H1 (cell line): Measurements from ENCODE around the gene MTAP. TPM values are rescaled to one million over a fixed set of nuclear protein-coding genes. Genes with fewer than 3 reads are reported as not detected.

Experiments used
- CTCF ChIA-PET: fragments of 300-600 bp; sonication (Branson Sonifier 250); formaldehyde crosslinking; loops from one replicate; lab custom pipeline; 2021; ENCODE audit not compliant: partially characterized antibody; lab: Charles Lee
- POLR2A ChIA-PET: fragments of 300-600 bp; sonication (Branson Sonifier 250); formaldehyde crosslinking; loops from one replicate; lab custom pipeline; 2021; ENCODE audit warnings: inconsistent platforms; ENCODE audit not compliant: partially characterized antibody; lab: Charles Lee
- DNase-seq, 2 experiments: peaks; one replicate each; pipeline versions ENCODE4 v3.0.0 to v3.0.0-alpha.2; 2010 to 2022; ENCODE audit warnings: low spot score in 2 of 2, low read depth in 1 of 2, mixed read lengths in 1 of 2
- FAIRE-seq: peaks from 2 replicates; lab custom pipeline; 2011; peaks lifted over from hg19 to GRCh38; lab: Jason Lieb, UNC
- H2AFZ ChIP-seq: 2 replicates; pipeline ENCODE4 v1.8.1; 2012; ENCODE audit warnings: low read length, inconsistent platforms
- H2AK5ac ChIP-seq: 2 replicates; pipeline ENCODE4 v1.6.1; 2013; ENCODE audit warnings: low read depth, low read length
- H2BK120ac ChIP-seq: replicated peaks from 2 replicates; pipeline ENCODE3; 2013; ENCODE audit warnings: low read depth, low read length, inconsistent platforms
- H2BK12ac ChIP-seq: 2 replicates; pipeline ENCODE4 v1.6.1; 2013; ENCODE audit warnings: low read depth, low read length
- H2BK15ac ChIP-seq: 2 replicates; pipeline ENCODE4 v1.6.1; 2013; ENCODE audit warnings: low read length
- H2BK20ac ChIP-seq: 2 replicates; pipeline ENCODE4 v1.6.1; 2013; ENCODE audit warnings: low read length
- H2BK5ac ChIP-seq: 2 replicates; pipeline ENCODE4 v1.6.1; 2013; ENCODE audit warnings: low read depth, low read length
- H3K14ac ChIP-seq: 2 replicates; pipeline ENCODE4 v1.6.1; 2013; ENCODE audit warnings: inconsistent platforms; ENCODE audit not compliant: insufficient read length
- H3K18ac ChIP-seq: 2 replicates; pipeline ENCODE4 v1.6.1; 2013; ENCODE audit warnings: low read length; ENCODE audit errors: extremely low read depth
- H3K23ac ChIP-seq: 2 replicates; pipeline ENCODE4 v1.6.1; 2013; ENCODE audit warnings: inconsistent platforms; ENCODE audit not compliant: insufficient read length
- H3K23me2 ChIP-seq: 2 replicates; pipeline ENCODE4 v1.6.1; 2013; ENCODE audit warnings: low read depth, low read length
- H3K27ac ChIP-seq: 2 replicates; pipeline ENCODE4 v1.6.1; 2011; ENCODE audit warnings: low read depth, low read length, inconsistent platforms
- H3K27me3 ChIP-seq, 4 experiments: replicated peaks in 1 of 4; 1 replicate in 1 of 4; 2 replicates in 3 of 4; pipeline versions ENCODE4 v1.6.1 to v1.8.1; 2011 to 2013; ENCODE audit warnings: low read length in 3 of 4, mild to moderate bottlenecking in 3 of 4, inconsistent platforms in 2 of 4, mixed read lengths in 2 of 4, moderate library complexity in 1 of 4; ENCODE audit not compliant: control insufficient read depth in 3 of 4, insufficient read depth in 3 of 4; ENCODE audit errors: extremely low read depth in 1 of 4
- H3K36me3 ChIP-seq, 4 experiments: 2 replicates each; pipeline versions ENCODE4 v1.6.1 to v1.8.1; 2011 to 2013; ENCODE audit warnings: mild to moderate bottlenecking in 4 of 4, low read length in 3 of 4, moderate library complexity in 2 of 4, control low read depth in 1 of 4, inconsistent platforms in 1 of 4; ENCODE audit not compliant: insufficient read depth in 4 of 4, control insufficient read depth in 2 of 4
- H3K4ac ChIP-seq: replicated peaks from 2 replicates; pipeline ENCODE3; 2013; ENCODE audit warnings: low read length, low read depth, mixed read lengths, inconsistent platforms; ENCODE audit not compliant: insufficient read length
- H3K4me1 ChIP-seq, 4 experiments: replicated peaks in 1 of 4; 1 replicate in 1 of 4; 2 replicates in 3 of 4; pipeline versions ENCODE4 v1.6.1 to v1.8.1; 2011 to 2013; ENCODE audit warnings: low read length in 3 of 4, inconsistent platforms in 2 of 4, mixed read lengths in 1 of 4; ENCODE audit not compliant: insufficient read depth in 4 of 4, control insufficient read depth in 3 of 4
- H3K4me2 ChIP-seq, 2 experiments: 2 replicates each; pipeline versions ENCODE4 v1.6.1 to v1.8.1; 2011 to 2013; ENCODE audit warnings: low read depth in 2 of 2, low read length in 2 of 2, control low read depth in 1 of 2, inconsistent platforms in 1 of 2, mild to moderate bottlenecking in 1 of 2; ENCODE audit not compliant: insufficient read depth in 1 of 2
- H3K4me3 ChIP-seq, 4 experiments: fragments of 200-600, 300-600 bp in 1 of 4; sonication (generic), shearing (Covaris generic), sonication (Bioruptor Twin) in 1 of 4; 2 replicates each; pipeline versions ENCODE4 v1.5.1 to v1.8.1; 2011 to 2016; ENCODE audit warnings: low read length in 4 of 4, low read depth in 3 of 4, control low read depth in 2 of 4, inconsistent platforms in 2 of 4, mild to moderate bottlenecking in 2 of 4, mixed read lengths in 1 of 4, moderate library complexity in 1 of 4; ENCODE audit not compliant: insufficient read depth in 2 of 4; ENCODE audit errors: extremely low read depth in 1 of 4
- H3K56ac ChIP-seq: replicated peaks from 2 replicates; pipeline ENCODE3; 2013; ENCODE audit warnings: low read depth, mild to moderate bottlenecking, mixed read lengths, low read length, inconsistent platforms; ENCODE audit not compliant: insufficient read length
- H3K79me1 ChIP-seq: 2 replicates; pipeline ENCODE4 v1.6.1; 2013; ENCODE audit warnings: low read depth, low read length, control low read depth
- H3K79me2 ChIP-seq, 2 experiments: 2 replicates each; pipeline versions ENCODE4 v1.6.1 to v1.8.1; 2012 to 2013; ENCODE audit warnings: low read length in 2 of 2, mild to moderate bottlenecking in 2 of 2, inconsistent platforms in 1 of 2; ENCODE audit not compliant: insufficient read depth in 2 of 2, control insufficient read depth in 1 of 2
- H3K9ac ChIP-seq, 4 experiments: replicated peaks in 1 of 4; 1 replicate in 1 of 4; 2 replicates in 3 of 4; pipeline versions ENCODE4 v1.6.1 to v1.8.1; 2011 to 2013; ENCODE audit warnings: low read depth in 3 of 4, low read length in 3 of 4, control low read depth in 2 of 4, mild to moderate bottlenecking in 2 of 4, moderate library complexity in 2 of 4, inconsistent platforms in 1 of 4; ENCODE audit errors: extremely low read depth in 1 of 4
- H3K9me3 ChIP-seq, 2 experiments: 2 replicates each; pipeline versions ENCODE4 v1.6.1 to v1.8.1; 2012 to 2013; ENCODE audit warnings: mild to moderate bottlenecking in 2 of 2, moderate library complexity in 2 of 2, control low read depth in 1 of 2, inconsistent platforms in 1 of 2, low read depth in 1 of 2, low read length in 1 of 2, mixed read lengths in 1 of 2; ENCODE audit not compliant: insufficient read depth in 2 of 2
- H4K20me1 ChIP-seq, 2 experiments: replicated peaks in 1 of 2; 2 replicates each; pipeline versions ENCODE3 to v1.8.1; 2011 to 2013; ENCODE audit warnings: inconsistent platforms in 2 of 2, low read length in 2 of 2, mild to moderate bottlenecking in 1 of 2; ENCODE audit not compliant: insufficient read depth in 2 of 2, control insufficient read depth in 1 of 2
- H4K5ac ChIP-seq: 2 replicates; pipeline ENCODE4 v1.6.1; 2013; ENCODE audit warnings: low read length, low read depth, mixed read lengths, inconsistent platforms; ENCODE audit not compliant: insufficient read length
- H4K8ac ChIP-seq: 2 replicates; pipeline ENCODE4 v1.8.0; 2013; ENCODE audit warnings: mild to moderate bottlenecking, moderate library complexity, low read length, inconsistent platforms; ENCODE audit not compliant: insufficient read depth; ENCODE audit errors: extremely low read depth
- H4K91ac ChIP-seq: replicated peaks from 2 replicates; pipeline ENCODE3; 2013; ENCODE audit warnings: low read length, mixed read lengths, inconsistent platforms; ENCODE audit not compliant: insufficient read length
- CREB1 ChIP-seq: IDR thresholded peaks from 2 replicates; pipeline ENCODE4 v1.6.1; 2012; ENCODE audit warnings: inconsistent platforms
- GABPA ChIP-seq: IDR thresholded peaks from 2 replicates; pipeline ENCODE4 v1.6.1; 2011; ENCODE audit warnings: mild to moderate bottlenecking, low read length, moderate library complexity, borderline replicate concordance; ENCODE audit not compliant: insufficient read depth
- HDAC2 ChIP-seq, 2 experiments: fragments of 300-600 bp in 1 of 2; sonication (generic) in 1 of 2; IDR thresholded peaks; 2 replicates each; pipeline ENCODE4 v1.6.1; 2011 to 2012; ENCODE audit warnings: low read depth in 2 of 2, low read length in 2 of 2, mild to moderate bottlenecking in 2 of 2, moderate library complexity in 2 of 2, borderline replicate concordance in 1 of 2, inconsistent platforms in 1 of 2
- JUND ChIP-seq: IDR thresholded peaks from 2 replicates; pipeline ENCODE4 v1.6.1; 2011; ENCODE audit warnings: mild to moderate bottlenecking, improper control_type of control experiment, low read length
- KDM4A ChIP-seq: IDR thresholded peaks from one replicate; pipeline ENCODE4 v1.7.1; 2012; ENCODE audit warnings: low read depth, mild to moderate bottlenecking, moderate library complexity, low read length, inconsistent platforms; ENCODE audit not compliant: severe bottlenecking
- RBBP5 ChIP-seq: IDR thresholded peaks from 2 replicates; pipeline ENCODE4 v1.7.1; 2012; ENCODE audit warnings: low read depth, mild to moderate bottlenecking, inconsistent platforms, low read length, moderate library complexity, borderline replicate concordance
- RXRA ChIP-seq: IDR thresholded peaks from 2 replicates; pipeline ENCODE4 v1.6.1; 2011; ENCODE audit warnings: low read depth, mild to moderate bottlenecking, low read length, moderate library complexity; ENCODE audit not compliant: insufficient read depth
- SAP30 ChIP-seq: fragments of 300-600 bp; sonication (generic); IDR thresholded peaks from 2 replicates; pipeline ENCODE4 v1.7.1; 2012; ENCODE audit warnings: low read length, moderate library complexity, mild to moderate bottlenecking, inconsistent platforms; ENCODE audit not compliant: insufficient read depth, insufficient replicate concordance
- SIRT6 ChIP-seq: IDR thresholded peaks from one replicate; pipeline ENCODE4 v1.7.1; 2012; ENCODE audit warnings: low read length, inconsistent platforms
- ZNF274 ChIP-seq: IDR thresholded peaks from 2 replicates; pipeline ENCODE4 v1.7.0; 2012; ENCODE audit warnings: low read length, borderline replicate concordance; ENCODE audit errors: extremely low read depth
- WGBS, 2 experiments: shearing (Covaris generic) in 1 of 2; methylation state at CpG; one replicate each; pipeline versions ENCODE4 v1.1.6 to v1.1.7; 2013 to 2015; ENCODE audit warnings: low lambda C conversion rate in 2 of 2, mixed read lengths in 2 of 2, inconsistent platforms in 1 of 2, low coverage in 1 of 2, missing lambda C conversion rate in 1 of 2; ENCODE audit not compliant: insufficient replicate concordance in 2 of 2, insufficient coverage in 1 of 2, insufficient read length in 1 of 2; ENCODE audit errors: extremely low coverage in 1 of 2, missing lambda C conversion rate in 1 of 2; 5-methylcytosine and 5-hydroxymethylcytosine counted together
- polyA plus RNA-seq, 7 experiments: library from polyadenylated mRNA; depleted of rRNA in 3 of 7; stranded (reverse) in 5 of 7; unstranded in 2 of 7; fragments of >200 nt in 5 of 7; fragments of 200-250 nt in 2 of 7; gene quantifications; 1 replicate in 5 of 7; 2 replicates in 1 of 7; 4 replicates in 1 of 7; pipeline versions ENCODE4 v1.2.1 to v1.2.3, GENCODE V29; 2011 to 2013; ENCODE audit warnings: missing spikeins in 2 of 7, mixed read lengths in 2 of 7
- total RNA-seq: library from RNA; stranded (reverse); fragmentation: NEBNext Ultra II Directional; extraction: Animal tissue kit (Norgen Biotek cat#: 25700); gene quantifications from 2 replicates; pipeline ENCODE4 v1.2.1, GENCODE V29; 2021
- TF ChIP-seq, protein P1 (sequence below), 3 experiments: IDR thresholded peaks; 1 replicate in 2 of 3; 2 replicates in 1 of 3; pipeline versions ENCODE4 v1.5.1 to v1.6.1; 2011; ENCODE audit warnings: low read length in 3 of 3, mild to moderate bottlenecking in 3 of 3, inconsistent platforms in 2 of 3, low read depth in 1 of 3, moderate library complexity in 1 of 3; ENCODE audit not compliant: insufficient read depth in 1 of 3; ENCODE audit errors: control extremely low read depth in 1 of 3

Gene MTAP
- total and polyA plus RNA-seq, 2 of the 8 experiments (the other 6 are each of a cell fraction or from before 2014, with no cell fraction given): 16.4 to 100 TPM

DNA sequence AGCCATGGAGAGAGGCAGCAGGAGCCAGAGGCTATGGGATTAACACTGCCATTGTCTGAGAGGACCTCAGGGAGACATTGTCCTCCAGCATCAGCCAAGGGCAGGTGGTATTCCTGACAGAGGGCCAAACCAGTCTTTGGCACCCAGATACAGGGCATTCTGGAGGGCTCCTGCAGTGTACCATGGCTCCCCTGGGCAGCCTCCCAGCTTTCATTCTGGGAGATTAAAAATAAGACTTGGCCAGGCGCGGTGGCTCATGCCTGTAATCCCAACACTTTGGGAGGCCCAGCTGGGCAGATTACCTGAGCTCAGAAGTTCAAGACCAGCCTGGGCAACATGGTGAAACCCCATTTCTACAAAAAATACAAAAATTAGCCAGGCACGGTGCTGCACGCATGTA lies 4.2 kb downstream of the MTAP start:
- Histone ChIP-seq H2AK5ac (no peak overlapping the region), H3K4me3 (no peak overlapping the region), H2BK20ac (no peak overlapping the region), H3K4ac (no peak overlapping the region), H3K9ac (no peak overlapping the region), H3K79me1 (peaks cover 14% of the 10 kb centered on the region), H3K14ac (no peak overlapping the region), H2BK12ac (no peak overlapping the region), H3K23me2 (peaks cover 12% of the 10 kb centered on the region), H2BK5ac (no peak overlapping the region), H3K36me3 (peaks cover 9 to 49% (median 32%) of the 10 kb centered on the region in 4 experiments; a peak in 7 of 8 replicates), H3K9me3 (no peaks in the 10 kb centered on the region), H2AFZ (no peak overlapping the region), H3K4me2 (peak overlapping the region in 1 of 2 experiments; percentile 86; a peak in 1 of 4 replicates), H3K23ac (no peak overlapping the region), H4K91ac (no peak overlapping the region), H4K5ac (no peak overlapping the region), H3K27ac (no peak overlapping the region), H3K18ac (no peak overlapping the region), H4K8ac (no peak overlapping the region), H3K27me3 (no peaks in the 10 kb centered on the region), H3K79me2 (peaks cover 27 to 87% of the 10 kb centered on the region in 2 experiments), H3K56ac (no peak overlapping the region), H2BK15ac (no peak overlapping the region), H2BK120ac (no peak overlapping the region), H3K4me1 (peaks cover 0 to 16% (median 10%) of the 10 kb centered on the region in 4 experiments; a peak in 4 of 7 replicates), H4K20me1 (peaks cover 27 to 32% of the 10 kb centered on the region in 2 experiments)
- DNase-seq (no peak), FAIRE-seq (no peak)
- 96% methylated on average over 4 of the region's 4 CpGs; no CpG with 5 or more reads in 1 of the 2 experiments for WGBS, 2 experiments
- ChIA-PET CTCF (no interaction called here), POLR2A (interaction anchor here (1.0 kb wide), 1 partner anchor 12 kb away, joined by 3 read pairs; no protein-coding TSS in a partner anchor)
- no peak for TF ChIP-seq GABPA
- no peak for TF ChIP-seq SIRT6
- TF ChIP-seq SAP30: no peak
- no peak for TF ChIP-seq KDM4A
- TF ChIP-seq JUND: no peak
- TF ChIP-seq HDAC2 (IDR thresholded peaks at IDR 0.05; ENCODE audit: borderline replicate concordance in 1 of 2, low read depth in 2 of 2, low read length in 2 of 2): no peak
- no peak for TF ChIP-seq RBBP5
- TF ChIP-seq CREB1: no peak
- no peak for TF ChIP-seq ZNF274
- TF ChIP-seq, protein P1, sequence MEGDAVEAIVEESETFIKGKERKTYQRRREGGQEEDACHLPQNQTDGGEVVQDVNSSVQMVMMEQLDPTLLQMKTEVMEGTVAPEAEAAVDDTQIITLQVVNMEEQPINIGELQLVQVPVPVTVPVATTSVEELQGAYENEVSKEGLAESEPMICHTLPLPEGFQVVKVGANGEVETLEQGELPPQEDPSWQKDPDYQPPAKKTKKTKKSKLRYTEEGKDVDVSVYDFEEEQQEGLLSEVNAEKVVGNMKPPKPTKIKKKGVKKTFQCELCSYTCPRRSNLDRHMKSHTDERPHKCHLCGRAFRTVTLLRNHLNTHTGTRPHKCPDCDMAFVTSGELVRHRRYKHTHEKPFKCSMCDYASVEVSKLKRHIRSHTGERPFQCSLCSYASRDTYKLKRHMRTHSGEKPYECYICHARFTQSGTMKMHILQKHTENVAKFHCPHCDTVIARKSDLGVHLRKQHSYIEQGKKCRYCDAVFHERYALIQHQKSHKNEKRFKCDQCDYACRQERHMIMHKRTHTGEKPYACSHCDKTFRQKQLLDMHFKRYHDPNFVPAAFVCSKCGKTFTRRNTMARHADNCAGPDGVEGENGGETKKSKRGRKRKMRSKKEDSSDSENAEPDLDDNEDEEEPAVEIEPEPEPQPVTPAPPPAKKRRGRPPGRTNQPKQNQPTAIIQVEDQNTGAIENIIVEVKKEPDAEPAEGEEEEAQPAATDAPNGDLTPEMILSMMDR (IDR thresholded peaks at IDR 0.05; ENCODE audit: control extremely low read depth in 1 of 3, insufficient read depth in 1 of 3, low read depth in 1 of 3, low read length in 3 of 3): no peak
- no peak for TF ChIP-seq RXRA
